Nucleus accumbens (tissue), 56 donors: ENCODE measurements around the gene PSAPL1.

Source experiments
- DNase-seq, 56 donors: peaks; one replicate each; lab custom pipeline; 2025; lab: John Stamatoyannopoulos, UW

The PSAPL1 gene

GRCh38 chr4:7432531-7433375 lies 2.0 kb downstream of the PSAPL1 start:
- no peak for DNase-seq

- DNase-seq: no peak
Observed at GRCh38 chr4:7431696-7432530, 2.8 kb downstream of the PSAPL1 start.

- DNase-seq: no peak
Observed at GRCh38 chr4:7430965-7431695, 3.6 kb downstream of the PSAPL1 start.

- no peak for DNase-seq
Observed at GRCh38 chr4:7430368-7430964, 4.3 kb downstream of the PSAPL1 start.

GRCh38 chr4:7429601-7430078 lies 5.1 kb downstream of the PSAPL1 start:
- no peak for DNase-seq

GRCh38 chr4:7429069-7429416 lies 5.7 kb downstream of the PSAPL1 start:
- no peak for DNase-seq

GRCh38 chr4:7428261-7429068 lies 6.3 kb downstream of the PSAPL1 start:
- DNase-seq: no peak

GRCh38 chr4:7427831-7428260 lies 6.9 kb downstream of the PSAPL1 start:
- no peak for DNase-seq

- no peak for DNase-seq
Observed at GRCh38 chr4:7427361-7427760, 7.4 kb downstream of the PSAPL1 start.

- DNase-seq: no peak
Observed at GRCh38 chr4:7426525-7427171, 8.1 kb downstream of the PSAPL1 start.

- no peak for DNase-seq
Observed at GRCh38 chr4:7425591-7426468, 8.9 kb downstream of the PSAPL1 start.

GRCh38 chr4:7425124-7425523 lies 9.6 kb downstream of the PSAPL1 start:
- no peak for DNase-seq

GRCh38 chr4:7424553-7425111 lies 10.1 kb downstream of the PSAPL1 start:
- DNase-seq: no peak

- peak in 1 of 56 donors; percentile 54 for DNase-seq
Observed at GRCh38 chr4:7423801-7424552, 10.8 kb downstream of the PSAPL1 start.

- DNase-seq: no peak
Observed at GRCh38 chr4:7423391-7423790, 11.3 kb downstream of the PSAPL1 start.

GRCh38 chr4:7422898-7423180 lies 11.9 kb downstream of the PSAPL1 start:
- DNase-seq: no peak
